ENCODE results near the gene SRPK2.

The SRPK2 gene

GRCh38 chr7:105136221-105136620 is 252.5 kb downstream of the SRPK2 start:
- no peak for TF ChIP-seq CTCF (IDR thresholded peaks at IDR 0.05; ENCODE audit: low read depth, low read length)
- no peak overlapping the region for H3K4me3 ChIP-seq (ENCODE audit: low read depth, low read length)
- no peak for DNase-seq (ENCODE audit: low read depth, low spot score)
- in situ Hi-C loops (cut with HindIII; ENCODE audit: low sequenced_read_pairs): no loop called here

GRCh38 chr7:105133986-105134655 is 254.6 kb downstream of the SRPK2 start:
- no peak for TF ChIP-seq CTCF (IDR thresholded peaks at IDR 0.05; ENCODE audit: low read depth, low read length)
- no peak overlapping the region for H3K4me3 ChIP-seq (ENCODE audit: low read depth, low read length)
- DNase-seq (ENCODE audit: low read depth, low spot score): no peak
- in situ Hi-C loops (cut with HindIII; ENCODE audit: low sequenced_read_pairs): no loop called here

GRCh38 chr7:105133358-105133757 is 255.4 kb downstream of the SRPK2 start:
- DNase-seq (ENCODE audit: low read depth, low spot score): no peak
- in situ Hi-C loops (cut with HindIII; ENCODE audit: low sequenced_read_pairs): no loop called here
- no peak overlapping the region for H3K4me3 ChIP-seq (ENCODE audit: low read depth, low read length)
- TF ChIP-seq CTCF (IDR thresholded peaks at IDR 0.05; ENCODE audit: low read depth, low read length): no peak

- no peak for TF ChIP-seq CTCF (IDR thresholded peaks at IDR 0.05; ENCODE audit: low read depth, low read length)
- no peak for DNase-seq (ENCODE audit: low read depth, low spot score)
- no peak overlapping the region for H3K4me3 ChIP-seq (ENCODE audit: low read depth, low read length)
- in situ Hi-C loops (cut with HindIII; ENCODE audit: low sequenced_read_pairs): no loop called here
Observed at GRCh38 chr7:105132835-105133234, 255.9 kb downstream of the SRPK2 start.

GRCh38 chr7:105132335-105132734 is 256.4 kb downstream of the SRPK2 start:
- in situ Hi-C loops (cut with HindIII; ENCODE audit: low sequenced_read_pairs): no loop called here
- DNase-seq (ENCODE audit: low read depth, low spot score): no peak
- no peak overlapping the region for H3K4me3 ChIP-seq (ENCODE audit: low read depth, low read length)
- TF ChIP-seq CTCF (IDR thresholded peaks at IDR 0.05; ENCODE audit: low read depth, low read length): no peak

GRCh38 chr7:105131890-105132289 is 256.8 kb downstream of the SRPK2 start:
- in situ Hi-C loops (cut with HindIII; ENCODE audit: low sequenced_read_pairs): no loop called here
- no peak for TF ChIP-seq CTCF (IDR thresholded peaks at IDR 0.05; ENCODE audit: low read depth, low read length)
- no peak for DNase-seq (ENCODE audit: low read depth, low spot score)
- H3K4me3 ChIP-seq (ENCODE audit: low read depth, low read length): no peak overlapping the region
